ENCODE measurements around the gene NIT1.
A peak's percentile ranks its signal among the peaks of the same experiment; 100 is the strongest.

Gene NIT1

GRCh38 chr1:161083748-161084596 is 33.9 kb upstream of the NIT1 start:
- FAIRE-seq (peak; percentile 67), DNase-seq (ENCODE audit: insufficient read length, low spot score) (no peak)

DNA sequence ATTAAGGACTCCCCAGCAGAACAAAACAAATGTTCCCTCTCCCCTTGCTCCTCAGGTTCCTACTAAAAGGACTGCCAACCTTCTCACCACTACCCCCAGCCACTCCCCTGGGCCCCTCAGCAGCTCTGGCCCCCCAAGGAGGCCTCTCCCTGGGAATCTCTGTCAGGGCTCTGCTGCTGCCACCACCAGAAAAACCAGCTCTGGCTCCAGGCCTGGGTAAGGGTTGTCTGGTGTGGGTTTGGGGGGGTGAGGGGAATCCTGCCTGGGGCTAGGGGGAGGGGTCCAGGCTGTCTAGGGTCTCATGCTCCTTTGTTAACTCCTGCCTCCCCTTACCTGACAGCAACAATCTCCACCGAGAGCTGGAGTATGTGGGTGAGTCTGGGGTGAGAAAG is 33.3 kb upstream of the NIT1 start:
- FAIRE-seq (no peak), DNase-seq (ENCODE audit: insufficient read length, low spot score) (no peak)

DNA sequence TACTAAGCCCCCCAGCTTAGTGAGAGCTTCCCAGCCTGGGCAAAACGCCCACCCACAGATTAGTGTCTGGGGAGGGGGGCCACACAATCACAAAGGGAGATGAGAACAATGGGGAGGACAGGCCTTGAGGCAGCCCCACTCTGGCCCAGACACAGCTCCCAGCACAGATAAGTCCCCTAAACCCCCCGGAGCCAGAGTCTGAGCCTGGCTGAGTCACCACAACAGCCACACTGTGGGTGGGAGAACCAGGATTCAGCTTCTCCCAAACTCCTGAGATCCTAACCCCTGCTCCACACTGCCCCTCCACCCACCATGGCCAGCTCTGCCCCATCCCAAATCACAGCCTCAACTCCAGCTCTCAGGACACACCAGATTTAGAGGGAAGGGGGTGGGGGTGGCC is 32.7 kb upstream of the NIT1 start:
- DNase-seq (ENCODE audit: insufficient read length, low spot score) (no peak), FAIRE-seq (no peak)

- DNase-seq (ENCODE audit: insufficient read length, low spot score), result no peak
- no peak for FAIRE-seq
These were observed 31.4 kb upstream of the NIT1 start for GRCh38 chr1:161086457-161086856.

GRCh38 chr1:161088587-161089110 is 29.3 kb upstream of the NIT1 start:
- FAIRE-seq, result no peak
- no peak for DNase-seq (ENCODE audit: insufficient read length, low spot score)

- no peak for DNase-seq (ENCODE audit: insufficient read length, low spot score)
- FAIRE-seq, result no peak
These were observed 28.5 kb upstream of the NIT1 start, which contains the start of gene NECTIN4 for GRCh38 chr1:161089251-161089924. NECTIN4 (minus strand) TSS chr1:161089558; CDS start chr1:161089296, 262 bp downstream.

GRCh38 chr1:161089938-161090337 is 28.0 kb upstream of the NIT1 start:
- FAIRE-seq (no peak), DNase-seq (ENCODE audit: insufficient read length, low spot score) (no peak)

GRCh38 chr1:161090617-161091016 is 27.3 kb upstream of the NIT1 start:
- no peak for FAIRE-seq
- DNase-seq (ENCODE audit: insufficient read length, low spot score), result no peak

- FAIRE-seq (no peak), DNase-seq (ENCODE audit: insufficient read length, low spot score) (no peak)
These were observed 26.8 kb upstream of the NIT1 start for GRCh38 chr1:161091093-161091492.

- DNase-seq (ENCODE audit: insufficient read length, low spot score) (no peak), FAIRE-seq (no peak)
These were observed 26.0 kb upstream of the NIT1 start for GRCh38 chr1:161091796-161092507.

- no peak for FAIRE-seq
- DNase-seq (ENCODE audit: insufficient read length, low spot score), result peak; percentile 24
These were observed 25.3 kb upstream of the NIT1 start for GRCh38 chr1:161092621-161093028.

- FAIRE-seq, result no peak
- no peak for DNase-seq (ENCODE audit: insufficient read length, low spot score)
These were observed 23.4 kb upstream of the NIT1 start for GRCh38 chr1:161094481-161094880.

GRCh38 chr1:161095230-161095629 is 22.7 kb upstream of the NIT1 start:
- FAIRE-seq, result no peak
- DNase-seq (ENCODE audit: insufficient read length, low spot score), result no peak

DNA sequence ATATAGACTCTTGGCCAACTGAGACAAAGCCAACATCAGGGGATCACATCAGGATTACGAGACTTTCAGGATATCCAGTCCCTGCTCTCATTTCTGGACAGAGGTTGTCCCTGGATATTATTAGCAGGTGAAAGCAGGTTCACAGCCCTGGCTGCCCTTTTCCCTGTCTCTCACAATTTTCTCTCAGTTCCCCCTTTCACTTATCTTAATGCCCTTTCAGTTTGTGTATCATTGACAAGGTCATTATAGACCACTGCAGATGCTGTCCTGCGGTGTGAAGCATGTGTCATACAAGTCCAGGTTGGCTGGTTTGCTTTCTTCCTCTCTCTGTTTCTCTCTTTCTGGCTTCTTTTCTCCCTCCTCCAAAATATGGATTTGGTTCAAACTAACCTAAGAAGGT is 21.9 kb upstream of the NIT1 start:
- FAIRE-seq, result no peak
- no peak for DNase-seq (ENCODE audit: insufficient read length, low spot score)

GRCh38 chr1:161096530-161096929 is 21.4 kb upstream of the NIT1 start:
- FAIRE-seq, result no peak

DNA sequence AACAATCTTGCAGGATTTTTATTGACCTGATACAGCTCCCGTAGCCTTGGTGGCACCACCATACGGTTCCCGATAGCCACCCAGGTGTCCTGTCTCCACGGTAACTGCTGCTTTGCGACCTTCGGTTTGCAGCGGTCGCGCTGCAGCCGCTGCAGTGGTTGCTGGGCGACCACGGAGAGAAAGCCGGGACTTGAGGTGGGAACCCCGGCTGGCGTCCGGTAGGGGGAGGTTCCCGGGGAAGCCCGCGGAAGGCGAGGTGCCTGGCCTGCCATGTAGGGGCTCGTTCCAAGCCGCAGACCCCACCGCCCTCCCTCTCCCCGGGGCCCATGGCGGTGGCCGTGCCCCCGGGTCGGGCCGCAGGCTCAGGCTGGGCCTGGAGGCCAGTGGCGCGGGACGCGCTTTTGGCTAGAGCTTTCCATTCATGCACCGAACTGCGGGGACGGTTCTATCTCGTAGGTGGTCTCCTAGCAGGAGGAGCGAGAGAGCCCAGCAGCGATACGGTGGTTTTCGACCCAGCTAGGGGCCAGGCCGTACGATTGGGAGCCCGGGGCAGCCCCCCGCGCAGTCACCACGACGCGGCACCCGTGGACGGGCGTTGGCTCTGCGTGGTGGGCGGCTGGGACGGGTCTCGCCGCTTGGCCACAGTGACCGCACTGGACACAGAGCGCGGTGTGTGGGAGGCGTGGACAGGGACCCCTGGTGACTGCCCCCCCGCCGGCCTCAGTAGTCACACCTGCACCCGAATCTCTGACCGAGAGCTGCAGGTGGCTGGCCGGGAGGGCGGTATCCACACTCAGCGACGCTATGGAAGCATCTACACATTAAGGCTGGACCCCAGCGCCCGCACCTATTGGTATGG is 19.5 kb upstream of the NIT1 start, which contains the start of gene KLHDC9:
KLHDC9 (plus strand) TSS at position 152 of the 859 bp plus-strand sequence; CDS start at position 327, 175 bp downstream.
- FAIRE-seq, result no peak
- DNase-seq (ENCODE audit: insufficient read length, low spot score), result peak; percentile 53

More at GRCh38 chr1:161096530-161096929, 21.4 kb upstream of the NIT1 start:
- no peak for DNase-seq (ENCODE audit: insufficient read length, low spot score)

DNA sequence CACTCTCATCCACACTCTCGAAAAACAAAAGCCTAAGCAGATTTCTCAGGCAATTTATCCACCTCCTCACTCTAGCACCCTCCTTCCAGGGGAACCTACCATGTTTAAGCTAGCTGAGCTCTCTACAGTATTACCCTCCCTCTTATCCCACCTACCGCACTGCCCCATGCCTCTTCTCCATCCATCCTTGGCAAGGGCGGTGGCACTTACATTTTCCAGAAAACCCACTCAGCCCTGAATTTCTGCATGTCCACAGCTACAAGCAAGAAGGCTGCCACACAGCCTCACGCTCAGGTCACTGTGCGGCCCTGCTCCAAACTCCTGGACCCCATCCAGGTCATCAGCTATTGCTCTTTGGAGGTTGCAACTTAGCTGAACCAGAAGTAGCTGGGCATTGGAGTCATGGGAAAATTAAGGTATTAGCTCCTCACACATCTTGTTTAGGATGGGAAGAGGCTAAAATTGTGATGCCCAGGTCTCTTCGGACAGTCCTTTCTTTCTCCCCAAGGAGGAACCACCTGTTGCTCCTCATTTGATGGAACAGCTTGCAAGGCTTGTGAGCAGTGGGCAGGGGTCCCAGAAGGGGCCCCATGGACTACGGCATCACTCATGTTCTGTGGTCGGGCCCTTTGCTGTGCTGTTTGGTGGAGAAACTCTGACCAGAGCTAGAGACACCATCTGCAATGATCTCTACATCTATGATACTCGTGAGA is 18.7 kb upstream of the NIT1 start:
- FAIRE-seq, result no peak

DNA sequence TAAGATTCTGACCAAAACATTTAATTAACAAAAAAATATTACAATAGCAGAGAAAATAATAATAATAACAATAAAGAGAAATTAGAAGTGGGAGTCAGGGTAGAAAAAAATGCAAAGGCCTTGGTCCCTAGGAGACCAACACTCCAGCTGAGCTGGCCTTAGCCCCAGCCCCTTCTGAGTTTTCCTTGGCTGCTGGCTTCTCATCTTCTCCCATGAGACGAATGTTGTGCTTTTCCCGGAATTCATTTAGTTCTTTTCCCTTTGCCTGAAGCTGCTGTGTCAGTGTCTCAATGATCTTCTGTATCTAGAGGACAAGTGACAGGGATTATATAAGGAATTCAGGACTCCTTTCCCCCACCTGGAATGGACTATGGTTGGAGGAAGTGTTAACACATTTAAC is 17.3 kb upstream of the NIT1 start:
- FAIRE-seq (no peak), DNase-seq (ENCODE audit: insufficient read length, low spot score) (no peak)

More for the DNA sequence above, 18.7 kb upstream of the NIT1 start:
- no peak for DNase-seq (ENCODE audit: insufficient read length, low spot score)

- FAIRE-seq, result no peak
- no peak for DNase-seq (ENCODE audit: insufficient read length, low spot score)
These were observed 11.5 kb upstream of the NIT1 start for GRCh38 chr1:161106431-161106830.
